NCI-H1048 (cell line): ENCODE measurements around the gene EPHA3.
A peak's percentile ranks its signal among the peaks of the same experiment; 100 is the strongest.

Source experiments
- DNase-seq: peaks from one replicate; lab custom pipeline; 2025; lab: John Stamatoyannopoulos, UW

EPHA3 gene

DNA sequence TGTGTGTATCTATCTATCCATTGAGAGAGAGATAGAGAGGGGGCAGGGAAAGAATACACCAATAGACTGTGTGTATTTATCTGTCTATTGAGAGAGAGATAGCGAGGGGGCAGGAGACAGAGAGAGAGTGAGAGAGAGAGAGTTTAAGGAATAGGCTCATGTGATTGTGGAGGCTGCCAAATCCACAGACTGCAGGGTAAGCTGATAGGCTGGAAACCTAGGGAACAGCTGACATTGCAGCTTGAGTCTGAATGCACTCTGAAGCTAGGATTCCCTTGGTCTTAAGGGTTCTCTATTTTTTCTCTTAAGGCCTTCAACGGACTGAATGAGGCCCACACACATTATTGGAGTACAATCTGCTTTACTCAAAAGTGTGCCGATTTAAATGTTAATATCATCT, 255.8 kb downstream of the EPHA3 start:
- DNase-seq, result no peak

DNA sequence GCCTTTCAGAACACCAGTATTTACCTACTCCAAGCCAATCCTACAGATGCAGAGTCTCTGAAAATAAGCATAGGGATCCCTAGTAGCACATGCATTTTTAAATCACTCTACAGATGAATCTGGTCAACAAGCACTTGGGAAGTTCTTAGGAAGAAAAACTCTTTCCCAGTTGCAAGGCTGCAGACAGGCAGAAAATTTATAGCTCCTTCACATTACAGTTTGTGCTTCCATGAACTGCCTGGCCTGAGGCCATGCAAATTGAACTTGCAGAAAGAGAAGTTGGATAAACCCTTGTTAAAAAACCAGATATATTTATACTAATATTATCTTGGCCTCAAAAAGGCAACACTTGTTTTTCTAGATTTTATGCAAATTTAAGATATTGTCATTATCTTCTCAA, 256.9 kb downstream of the EPHA3 start:
- DNase-seq, result no peak

DNA sequence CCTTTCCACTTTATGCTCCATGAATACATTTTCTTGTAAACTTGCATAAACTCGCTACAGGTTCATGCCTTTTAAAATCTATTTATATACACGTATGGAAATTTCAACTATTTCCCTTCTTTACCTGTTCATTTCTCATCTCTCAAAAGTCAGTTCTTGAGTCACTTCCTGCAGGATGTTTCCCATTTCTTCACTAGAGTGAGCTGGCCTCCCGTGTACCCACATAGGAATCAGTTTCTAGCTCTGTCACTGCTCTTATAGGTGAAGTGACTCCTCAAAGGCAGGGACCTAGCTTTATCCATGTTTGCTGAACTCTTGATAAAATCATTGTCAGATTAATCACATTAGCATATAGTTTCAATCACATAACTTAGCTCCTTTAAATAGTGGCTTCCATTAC, 259.7 kb downstream of the EPHA3 start:
- no peak for DNase-seq

DNA sequence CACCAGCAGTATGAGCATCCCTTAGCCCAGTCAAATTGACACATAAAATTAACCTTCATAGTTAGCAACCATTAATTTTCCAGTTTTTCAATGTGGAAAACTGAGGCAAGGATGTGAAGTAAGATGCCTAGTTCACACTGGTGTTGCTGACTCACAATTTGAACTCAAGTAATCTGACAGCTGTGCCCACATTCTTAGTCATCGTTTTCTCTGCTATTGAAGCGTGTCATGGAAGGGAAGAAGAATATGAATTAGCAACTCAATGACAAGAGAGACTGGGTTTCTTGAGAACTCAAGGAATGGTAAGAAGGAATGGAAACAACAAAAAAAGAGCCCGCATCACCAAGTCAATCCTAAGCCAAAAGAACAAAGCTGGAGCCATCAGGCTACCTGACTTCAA, 261.4 kb downstream of the EPHA3 start:
- no peak for DNase-seq

DNA sequence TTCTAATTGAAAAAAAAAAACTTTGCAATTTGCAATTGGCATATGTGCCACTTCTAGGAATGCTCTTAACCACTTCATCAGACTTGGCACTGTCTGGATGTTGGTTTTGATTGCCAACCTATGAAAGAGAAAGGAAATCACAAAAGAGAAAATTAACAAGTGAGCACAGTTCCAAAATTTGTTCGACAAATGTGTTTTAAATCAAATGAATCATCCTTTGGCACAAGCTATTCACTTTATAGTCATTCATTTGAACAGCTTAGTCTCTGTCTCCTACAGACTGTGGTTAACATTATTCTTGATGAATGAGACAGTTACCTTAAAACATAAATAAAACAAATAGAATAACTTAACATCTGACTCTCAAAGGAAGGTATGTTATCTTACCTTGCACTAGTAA, 265.0 kb downstream of the EPHA3 start:
- no peak for DNase-seq

DNA sequence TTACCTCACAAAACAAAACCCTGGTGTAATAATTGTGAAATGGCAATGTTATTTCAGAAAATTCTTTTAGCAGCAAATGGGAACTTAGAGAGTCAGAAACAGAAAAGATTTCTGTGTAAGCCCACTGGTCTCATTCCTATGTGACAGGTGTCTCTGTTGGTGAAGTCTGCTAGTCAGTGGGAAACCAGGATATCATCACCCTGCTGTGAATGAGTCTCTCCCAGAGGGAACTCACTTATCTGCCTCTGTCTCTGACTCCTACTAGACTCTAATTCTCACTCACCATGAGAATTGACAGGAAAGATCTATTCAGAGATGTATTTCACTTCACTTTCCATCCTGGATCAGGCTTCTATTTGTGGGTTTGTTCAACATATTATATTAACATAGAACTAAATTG, 266.0 kb downstream of the EPHA3 start:
- no peak for DNase-seq

DNA sequence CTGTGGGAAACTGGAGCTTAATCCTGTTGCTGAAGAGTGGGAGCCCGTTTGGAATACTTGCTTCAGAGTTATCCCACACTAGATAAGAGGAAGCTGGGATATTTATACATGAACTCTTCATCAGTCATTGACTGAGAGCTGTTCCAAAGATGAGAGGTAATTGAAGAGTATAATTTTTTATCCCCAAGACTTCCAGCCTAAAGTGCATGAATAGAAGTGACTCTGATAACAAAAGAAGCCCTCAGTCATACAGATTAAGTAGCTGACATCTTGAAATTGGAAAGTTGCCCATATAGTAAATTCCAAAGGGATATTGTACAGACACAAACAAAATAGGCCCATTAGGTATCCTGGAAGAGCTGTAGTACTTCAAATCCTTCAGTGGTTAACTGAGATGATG, 268.0 kb downstream of the EPHA3 start:
- no peak for DNase-seq

DNA sequence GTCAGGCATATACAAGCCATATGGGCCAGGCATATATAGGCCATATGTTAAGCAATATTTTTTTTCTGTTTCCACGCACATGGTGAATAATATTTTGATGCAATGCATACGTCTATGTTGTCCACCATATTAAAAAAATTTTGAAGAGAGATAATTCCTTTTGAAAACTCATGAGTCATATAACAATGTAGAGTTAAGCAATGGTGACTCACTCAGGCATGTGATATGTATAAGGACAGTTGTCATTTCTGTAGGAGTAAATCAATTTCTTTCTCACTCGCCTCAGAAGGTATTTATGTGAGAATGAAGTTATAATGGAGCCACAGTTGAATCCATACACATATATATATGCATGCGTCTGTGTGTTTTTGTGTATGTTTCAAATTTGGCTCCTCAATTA, 272.6 kb downstream of the EPHA3 start:
- DNase-seq, result no peak

DNA sequence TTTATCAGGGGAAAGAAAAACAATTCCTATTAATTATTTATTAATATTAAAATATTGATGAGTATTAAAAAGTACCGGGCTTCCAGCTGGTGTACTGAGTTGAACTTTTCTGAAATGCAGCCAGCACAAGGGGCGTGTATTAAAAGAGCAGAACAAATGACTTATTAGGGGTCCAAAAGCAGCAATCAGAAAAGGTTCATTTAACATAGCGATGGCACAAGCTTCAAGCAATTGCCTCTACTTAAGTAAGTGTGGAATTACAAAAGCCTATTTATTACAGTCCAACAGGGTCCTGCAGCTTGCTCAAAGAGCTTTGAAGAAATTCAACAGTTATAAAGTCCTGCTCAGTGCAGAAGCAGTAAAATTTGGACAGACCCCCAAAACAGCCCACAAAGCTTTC, 285.6 kb downstream of the EPHA3 start:
- DNase-seq, result no peak

DNA sequence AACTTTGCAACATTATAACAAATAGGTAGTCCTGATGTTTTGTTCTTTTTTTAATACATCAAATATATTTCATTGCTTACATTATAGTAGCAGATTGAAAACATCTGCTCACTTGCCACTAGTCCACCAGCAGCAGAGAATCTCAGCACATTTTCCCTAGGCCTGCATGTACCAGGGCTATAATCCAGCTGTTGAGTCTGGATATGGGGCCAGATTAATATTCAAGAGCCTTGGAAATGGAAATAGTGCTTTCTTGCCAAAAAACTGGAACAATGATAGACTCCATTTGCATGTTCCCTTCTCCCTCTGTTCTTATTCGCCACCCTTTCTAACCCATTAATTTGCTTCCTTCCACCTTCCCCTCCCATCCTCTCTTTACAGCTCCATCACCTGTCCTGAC, 288.0 kb downstream of the EPHA3 start:
- no peak for DNase-seq

DNA sequence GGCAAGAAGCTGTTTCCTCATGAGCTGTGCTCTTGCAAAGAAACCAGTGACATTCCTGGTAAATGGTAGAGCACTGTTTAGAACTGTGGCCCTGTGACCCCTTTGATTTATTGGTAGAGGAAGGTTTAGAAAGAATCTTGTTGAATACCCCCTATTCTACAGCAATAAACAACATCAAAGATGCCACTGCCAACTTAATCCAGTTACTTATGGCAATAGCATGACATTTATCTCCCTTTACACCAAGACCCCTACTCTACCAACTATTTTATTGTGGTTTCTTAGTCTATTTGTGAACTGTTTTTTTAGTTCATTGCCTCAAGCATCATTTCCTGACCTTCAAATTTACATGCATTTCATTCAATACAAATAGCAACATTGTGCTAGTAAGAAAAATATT, 288.6 kb downstream of the EPHA3 start:
- no peak for DNase-seq

DNA sequence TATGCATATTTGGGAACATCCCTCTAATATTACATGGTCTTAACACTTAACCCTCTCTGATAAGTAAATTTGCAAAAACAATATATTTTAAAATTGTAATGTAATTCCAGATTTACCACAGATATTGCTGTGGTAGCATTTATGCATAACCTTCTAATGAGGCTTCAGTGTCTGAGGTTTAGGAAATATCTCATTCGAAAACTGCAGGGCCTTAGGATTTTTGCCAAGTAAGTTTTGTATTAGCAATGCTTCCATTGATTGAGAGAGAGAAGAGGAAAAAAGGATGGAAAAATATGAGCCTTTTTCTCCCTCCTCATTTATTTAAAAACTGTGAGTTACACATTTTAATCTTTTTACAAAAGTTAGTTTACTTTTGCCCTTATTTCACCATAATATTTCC, 294.6 kb downstream of the EPHA3 start:
- DNase-seq, result no peak

DNA sequence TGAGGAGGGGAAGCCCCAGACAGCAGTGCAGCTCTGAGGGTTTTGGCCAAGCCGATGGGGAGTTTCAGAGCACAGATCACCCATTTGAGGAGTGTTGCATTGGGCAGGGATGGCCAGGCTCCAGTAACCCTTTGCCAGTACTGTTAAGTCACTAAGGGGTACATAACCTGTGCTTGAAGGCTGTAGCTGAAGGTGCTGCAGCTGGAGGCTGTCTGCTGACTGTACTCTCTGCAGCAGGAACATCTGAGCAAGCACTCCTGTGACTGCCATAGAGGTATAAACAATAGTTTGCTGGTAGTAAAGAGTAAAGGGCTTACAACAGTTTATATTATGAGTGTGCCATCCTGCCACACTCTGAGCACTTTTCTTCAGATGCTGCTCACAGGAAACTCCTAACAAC, 297.8 kb downstream of the EPHA3 start:
- DNase-seq, result no peak

DNA sequence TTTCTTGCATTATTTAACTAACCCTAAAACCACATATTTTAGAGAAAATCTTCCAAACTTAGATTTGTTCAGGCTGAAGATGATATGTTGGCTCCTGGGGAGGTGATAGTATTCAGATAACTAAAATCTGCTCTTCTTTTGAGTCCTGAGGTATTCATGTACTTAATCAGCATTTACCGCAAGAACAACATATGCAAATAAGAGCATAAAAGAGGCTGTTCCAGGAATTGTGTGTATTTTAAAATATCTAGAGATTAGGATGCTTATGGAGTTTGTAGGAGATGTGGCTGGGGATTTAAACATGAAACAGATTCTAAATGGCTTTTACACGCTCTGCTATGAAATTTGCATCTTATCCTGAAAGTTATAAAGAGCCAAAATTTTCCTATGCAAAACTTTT, 298.2 kb downstream of the EPHA3 start:
- DNase-seq, result peak; percentile 79

DNA sequence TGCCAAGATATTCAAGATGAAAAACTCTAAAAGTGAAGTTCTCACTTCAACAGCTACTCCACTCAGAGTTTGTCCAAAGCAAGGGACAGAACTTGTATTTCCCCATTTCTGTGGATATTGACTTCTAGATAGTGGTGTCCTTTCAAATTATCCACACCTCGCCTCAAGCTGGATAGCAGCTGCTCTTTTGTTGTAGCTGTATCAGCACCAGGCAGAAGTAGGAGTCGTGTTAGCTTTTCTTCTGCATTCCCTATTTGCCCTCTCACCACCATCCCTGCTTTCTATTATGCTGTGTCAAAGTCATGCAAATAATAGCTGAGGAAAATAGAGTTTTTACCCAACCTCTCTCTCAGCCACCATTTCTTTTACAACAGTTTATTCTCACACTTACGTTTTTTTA, 303.8 kb downstream of the EPHA3 start:
- DNase-seq, result no peak

DNA sequence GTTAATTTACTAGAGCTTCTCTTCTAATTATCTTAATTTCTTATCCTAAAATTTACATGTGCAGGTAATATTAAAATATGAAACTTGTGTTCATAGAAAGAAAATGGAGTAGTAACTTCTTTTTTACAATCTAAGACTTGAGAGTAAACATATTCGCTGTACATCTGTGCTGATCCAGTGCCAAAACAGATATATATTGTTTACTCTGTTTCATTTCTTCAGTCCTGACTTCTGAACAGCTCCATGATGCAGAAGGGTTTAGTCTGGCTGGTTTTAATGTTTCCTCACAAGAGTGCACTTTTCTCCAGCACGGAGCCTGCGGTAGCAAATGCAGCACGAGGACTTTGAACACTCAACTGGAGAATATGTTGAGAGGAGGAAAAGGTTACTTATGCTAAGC, 306.8 kb downstream of the EPHA3 start:
- no peak for DNase-seq

DNA sequence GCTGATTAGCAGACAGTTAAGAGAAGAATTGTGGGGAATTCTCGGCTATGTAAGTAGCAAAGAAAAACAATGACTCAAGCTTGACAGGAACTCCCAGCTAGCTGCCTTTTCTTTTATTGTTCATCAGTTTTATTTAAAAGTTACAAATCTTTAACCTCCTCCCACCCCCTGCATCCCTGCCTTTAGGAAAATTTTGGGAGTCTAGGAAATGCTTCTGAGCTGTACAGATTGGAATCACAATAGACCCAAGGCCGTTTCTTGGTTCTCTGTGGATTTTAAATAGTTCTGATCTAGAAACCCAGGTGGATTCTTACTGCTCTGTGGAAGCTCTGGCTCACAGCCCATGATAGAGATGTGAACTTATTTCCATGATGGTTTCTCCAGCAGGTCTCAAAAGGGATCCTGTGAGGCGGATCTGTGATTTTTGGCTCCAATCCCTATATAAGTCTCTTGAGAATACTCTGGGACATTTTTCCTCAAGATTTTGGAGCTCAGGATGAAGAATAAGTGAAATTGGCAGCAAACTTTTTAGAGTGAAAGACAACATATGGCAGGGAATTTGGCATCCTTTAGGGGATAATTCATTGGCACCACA, 312.3 kb downstream of the EPHA3 start:
- DNase-seq, result no peak

DNA sequence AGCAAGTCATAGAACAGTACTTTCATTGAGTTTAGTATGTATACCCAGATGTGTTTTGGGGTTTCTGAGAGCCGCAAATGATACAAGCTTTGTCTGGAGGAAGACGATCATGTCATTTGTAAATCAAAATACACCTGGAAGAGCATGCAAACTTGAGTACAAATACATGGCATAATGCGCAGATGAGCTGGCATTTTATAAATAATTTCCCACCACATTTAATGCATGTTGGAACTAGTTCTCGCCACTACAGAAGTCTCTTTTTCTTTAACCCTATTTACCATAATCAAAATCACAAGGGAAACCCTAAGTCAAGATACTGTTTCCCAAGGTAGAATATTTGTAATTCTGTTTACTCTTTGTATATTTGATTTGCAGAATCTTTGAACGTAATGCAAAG, 318.6 kb downstream of the EPHA3 start:
- no peak for DNase-seq

DNA sequence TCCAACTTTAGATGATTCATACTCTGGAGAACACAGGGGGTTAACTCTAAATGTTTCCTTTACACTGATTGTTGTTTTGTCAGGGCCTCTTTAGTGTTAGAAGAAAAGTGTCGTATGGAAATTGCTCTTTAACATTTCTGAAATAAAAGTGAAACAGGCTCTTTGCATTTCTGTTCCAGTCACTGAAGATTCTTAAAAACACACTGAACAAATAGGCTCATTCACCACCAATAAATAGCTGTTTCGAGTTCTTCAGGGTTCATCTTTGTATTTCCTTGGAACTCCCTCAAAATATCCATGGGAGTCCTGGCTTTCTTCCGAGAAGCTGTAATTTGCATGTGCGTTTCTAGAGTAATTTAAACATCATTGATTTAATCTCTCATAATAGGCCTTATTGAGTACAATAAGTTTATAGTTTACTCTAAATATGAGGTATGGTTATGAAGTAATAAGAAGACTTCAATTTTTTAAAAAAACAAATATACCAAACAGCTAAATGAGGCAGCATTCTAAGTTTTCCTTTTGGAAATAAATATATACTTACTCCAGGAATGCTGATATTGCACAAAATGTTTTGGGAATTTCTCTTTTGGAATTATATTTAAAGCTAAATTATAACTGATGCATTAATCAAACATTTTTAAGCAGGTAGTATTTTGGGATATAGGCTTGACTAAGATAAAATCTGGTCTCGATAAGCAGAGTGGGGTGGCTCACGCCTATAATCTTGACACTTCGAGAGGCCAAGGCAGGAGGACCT, 327.4 kb downstream of the EPHA3 start:
- DNase-seq, result no peak

DNA sequence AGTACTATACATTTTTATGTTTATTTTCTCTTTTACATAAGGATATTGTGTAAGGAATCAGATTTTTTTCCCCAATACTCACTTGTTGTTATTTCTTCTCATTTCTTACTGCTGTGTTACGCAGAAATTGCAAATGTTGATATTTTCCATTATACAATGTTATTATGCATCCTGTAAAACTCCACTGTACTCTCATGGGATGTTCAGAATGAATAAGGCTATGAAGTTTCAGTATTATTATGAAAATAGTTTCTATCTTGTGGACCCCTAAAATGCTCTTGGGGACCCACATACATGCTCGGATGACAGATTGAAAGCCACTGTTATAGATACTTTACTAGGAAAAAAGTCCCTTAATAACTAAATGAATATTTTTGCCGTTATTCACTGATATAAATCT, 329.4 kb downstream of the EPHA3 start:
- no peak for DNase-seq

DNA sequence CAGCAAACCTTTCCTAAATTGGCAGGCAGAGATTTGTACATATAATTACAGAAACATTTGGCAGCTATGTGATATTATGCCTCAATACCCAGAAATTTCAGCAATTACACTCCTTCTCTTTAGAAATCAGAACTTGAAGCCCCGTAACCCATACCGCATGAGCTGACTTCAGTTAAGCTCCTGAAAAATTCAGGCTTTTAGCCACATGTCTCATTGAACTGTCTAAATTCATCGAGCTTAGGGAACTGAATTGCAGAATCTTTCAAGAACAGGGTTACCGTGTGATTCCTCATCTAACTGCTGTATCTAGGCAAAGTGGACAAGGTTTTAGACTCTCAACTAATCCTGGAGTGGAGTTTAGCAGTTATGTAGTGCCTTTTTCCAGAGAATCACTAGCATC, 333.0 kb downstream of the EPHA3 start:
- no peak for DNase-seq

DNA sequence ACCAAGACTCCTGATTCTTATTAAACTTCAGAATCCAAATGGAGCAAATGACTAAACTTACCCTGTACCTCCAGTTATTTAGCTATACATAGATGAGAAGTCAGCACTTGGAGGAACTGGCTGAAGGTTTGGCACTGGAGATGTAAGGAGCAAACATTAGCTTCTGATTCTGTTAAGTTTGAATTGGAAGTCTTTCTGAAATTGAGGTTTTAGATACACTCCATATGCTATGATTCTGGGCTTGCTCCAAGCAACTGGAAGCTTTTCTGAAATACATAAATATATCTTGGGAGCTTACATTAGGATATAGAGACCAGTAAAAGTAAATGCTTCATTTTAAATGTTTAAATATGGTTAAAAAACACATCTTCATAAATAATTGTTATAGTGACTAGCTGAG, 333.7 kb downstream of the EPHA3 start:
- no peak for DNase-seq

DNA sequence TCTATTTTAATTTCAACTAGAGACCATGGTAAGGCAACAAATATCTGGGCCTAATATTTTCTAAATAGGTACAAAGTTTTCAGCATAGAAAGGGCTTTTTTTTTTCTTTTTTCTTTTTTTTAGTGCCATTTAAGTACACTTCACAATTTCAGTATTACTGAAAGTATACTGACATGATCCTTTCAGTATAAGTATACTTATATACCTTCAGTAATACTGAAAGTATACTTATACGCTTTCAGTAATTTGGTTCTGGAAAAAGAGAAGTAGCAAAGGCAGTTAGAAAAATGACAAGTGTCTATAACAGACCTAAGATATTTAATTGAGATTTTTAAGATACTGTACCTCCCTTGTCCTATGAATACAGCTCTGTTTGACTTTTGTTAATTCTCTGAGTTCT, 339.2 kb downstream of the EPHA3 start:
- DNase-seq, result no peak

DNA sequence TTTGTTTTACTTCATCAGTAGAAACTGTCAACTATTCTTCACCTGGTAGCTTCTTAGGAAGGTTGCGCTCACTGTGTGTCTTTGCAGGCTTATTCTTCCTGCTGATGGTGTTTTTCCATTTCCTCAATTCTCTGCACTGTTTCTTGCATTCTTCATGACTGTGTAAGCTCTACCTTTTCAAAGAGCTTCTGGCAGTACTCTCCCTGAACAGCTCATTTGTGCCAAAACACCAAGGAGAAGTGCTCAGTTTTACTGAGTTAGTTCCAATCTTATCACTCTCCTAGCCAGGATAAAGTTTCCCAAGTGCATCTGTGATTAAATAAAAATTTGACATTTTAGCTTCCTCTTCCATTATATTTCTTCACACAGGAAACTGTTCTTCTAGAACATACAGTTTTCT, 339.8 kb downstream of the EPHA3 start:
- DNase-seq, result no peak
